GM19372 (cell line): ENCODE data around the gene NOTCH2.
"Not testable (repeated sequence)": the region's sequence is repeated elsewhere in the genome, so short reads cannot be mapped to it uniquely, and the experiment has no call there.

Source experiments
- ATAC-seq: cut with Tn5 transposase; IDR thresholded peaks from one replicate; pipeline ENCODE4 v1.9.1; 2021; ENCODE audit warnings: mild to moderate bottlenecking, low read depth, moderate library complexity; ENCODE audit not compliant: unreplicated experiment

Gene NOTCH2

DNA sequence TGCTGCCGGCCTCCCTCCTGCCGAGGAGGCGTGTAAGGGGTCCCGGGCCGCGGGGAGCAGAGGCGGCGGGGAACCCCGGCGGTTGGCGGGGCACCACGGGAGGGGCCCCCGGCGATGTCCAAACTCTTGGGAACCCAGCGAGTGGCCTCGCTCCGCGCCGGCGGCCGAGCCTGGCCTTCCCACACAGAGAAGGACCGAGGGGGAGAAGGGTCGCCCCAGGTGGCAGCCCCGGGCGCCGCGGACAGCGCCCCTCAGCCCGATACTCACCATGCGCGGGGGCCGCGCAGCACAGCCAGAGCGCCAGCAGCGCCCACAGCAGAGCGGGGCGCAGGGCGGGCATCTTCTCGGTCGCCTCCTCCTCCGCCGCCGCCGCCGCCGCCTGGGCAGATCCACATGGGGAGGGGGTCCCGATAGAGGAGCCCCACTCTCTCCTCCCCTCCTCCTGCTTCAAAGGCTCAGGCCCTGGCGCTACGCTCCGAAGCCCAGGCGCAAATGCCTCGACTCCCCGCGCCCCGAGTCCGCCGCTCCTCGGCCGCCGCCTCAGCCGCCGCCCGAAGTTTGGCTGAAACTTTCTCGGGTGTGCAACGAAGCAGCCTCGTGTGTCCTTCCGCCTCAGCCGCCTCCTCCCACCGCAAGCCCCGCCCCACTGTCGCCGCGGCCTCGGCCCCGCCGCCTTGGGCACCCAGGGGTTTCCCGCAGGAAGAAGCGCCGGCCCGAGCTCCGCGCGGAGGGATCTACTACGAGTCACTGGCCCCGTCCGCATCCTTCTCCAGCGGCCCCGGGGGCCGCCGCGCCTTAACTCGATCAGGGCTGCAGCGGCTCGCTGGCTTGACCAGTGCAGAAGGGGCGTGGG lies at the start of gene NOTCH2:
Gene NOTCH2 (minus strand): TSS at position 596 of the 853 bp plus-strand sequence. CDS start 256 bp downstream, at position 340.
- not testable (repeated sequence) for ATAC-seq

DNA sequence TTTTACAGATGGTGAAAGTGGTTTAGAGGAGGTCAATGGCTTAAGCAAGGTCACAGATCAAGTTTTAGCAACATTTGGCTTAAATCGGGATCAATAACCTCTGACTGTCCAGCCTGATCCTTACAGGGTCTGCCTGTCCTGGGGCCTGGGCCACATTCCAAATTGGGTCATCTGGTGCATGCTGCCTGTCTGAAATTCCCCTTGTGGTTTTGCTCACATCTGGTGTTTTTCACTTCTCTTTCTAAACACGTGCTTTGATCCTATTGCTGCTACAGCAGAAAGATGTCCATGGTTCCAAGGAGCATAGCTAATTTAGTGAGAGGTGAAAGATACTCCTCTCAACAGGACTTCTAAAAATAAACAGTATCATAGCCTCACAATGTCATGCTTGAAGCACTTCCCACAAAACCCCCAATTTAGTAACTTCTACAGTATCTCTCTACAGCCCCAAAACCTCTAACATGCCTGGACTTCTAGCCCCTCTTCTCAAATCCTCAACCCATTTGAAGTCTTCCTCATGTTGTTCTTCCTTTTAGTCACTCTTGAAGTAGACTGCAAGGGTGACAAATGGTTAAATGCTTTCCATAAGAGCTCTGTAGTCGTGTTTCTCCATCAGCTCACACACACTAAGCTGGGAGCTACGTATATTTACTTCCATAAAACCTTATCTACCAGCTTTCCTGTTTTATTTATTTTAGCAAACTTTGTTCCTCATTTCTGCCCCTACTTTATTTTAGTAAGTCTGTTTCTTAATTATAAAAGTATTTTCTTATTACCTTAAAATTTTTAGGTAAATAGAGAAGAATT lies 48.1 kb upstream of the NOTCH2 start:
- peak; percentile 43 for ATAC-seq

- not testable (repeated sequence) for ATAC-seq
These were observed 46.6 kb upstream of the NOTCH2 start for GRCh38 chr1:120116094-120116493.

- not testable (repeated sequence) for ATAC-seq
These were observed 43.7 kb upstream of the NOTCH2 start for GRCh38 chr1:120113134-120113533.

DNA sequence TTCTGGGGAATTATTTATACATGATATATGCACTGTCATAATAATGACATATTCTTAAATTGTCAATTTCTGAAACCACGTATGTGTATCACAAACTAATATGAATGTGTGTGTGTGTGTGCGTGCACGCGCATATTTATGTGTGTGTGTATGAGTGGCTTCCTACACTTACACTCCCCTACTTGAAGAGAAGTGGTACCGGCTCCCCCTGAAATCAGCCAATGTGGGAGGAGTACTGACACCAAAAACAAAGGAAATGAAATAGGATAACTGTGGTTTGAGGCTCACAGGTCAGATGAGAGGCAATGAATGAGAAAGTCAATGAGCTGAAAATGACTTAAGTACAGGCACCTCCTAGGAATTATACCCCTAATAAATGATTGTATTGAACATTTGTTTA lies 42.8 kb upstream of the NOTCH2 start:
- not testable (repeated sequence) for ATAC-seq

GRCh38 chr1:120111771-120112170 lies 42.3 kb upstream of the NOTCH2 start:
- not testable (repeated sequence) for ATAC-seq

DNA sequence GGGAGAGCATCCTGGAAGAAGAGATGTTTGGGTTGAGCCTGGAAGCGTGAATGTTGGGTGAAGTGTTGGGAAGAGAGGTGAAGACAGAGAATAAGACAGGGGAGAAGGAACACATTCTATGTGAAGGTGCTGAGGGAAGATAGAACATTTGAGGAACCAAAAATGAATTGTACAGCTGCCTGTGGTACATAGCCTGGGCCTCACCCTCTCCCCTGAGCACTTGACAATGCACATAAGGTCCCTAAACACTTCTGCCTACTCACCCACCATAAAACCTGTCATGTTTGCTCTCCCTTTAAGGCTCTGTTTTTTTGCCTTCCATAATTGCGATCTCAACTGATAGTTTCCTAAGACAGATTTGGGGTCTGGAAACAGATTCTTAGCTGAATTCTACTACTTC lies 41.5 kb upstream of the NOTCH2 start:
- not testable (repeated sequence) for ATAC-seq

- ATAC-seq: not testable (repeated sequence)
These were observed 40.2 kb upstream of the NOTCH2 start for GRCh38 chr1:120109656-120110055.

- ATAC-seq: not testable (repeated sequence)
These were observed 39.7 kb upstream of the NOTCH2 start for GRCh38 chr1:120109180-120109579.

DNA sequence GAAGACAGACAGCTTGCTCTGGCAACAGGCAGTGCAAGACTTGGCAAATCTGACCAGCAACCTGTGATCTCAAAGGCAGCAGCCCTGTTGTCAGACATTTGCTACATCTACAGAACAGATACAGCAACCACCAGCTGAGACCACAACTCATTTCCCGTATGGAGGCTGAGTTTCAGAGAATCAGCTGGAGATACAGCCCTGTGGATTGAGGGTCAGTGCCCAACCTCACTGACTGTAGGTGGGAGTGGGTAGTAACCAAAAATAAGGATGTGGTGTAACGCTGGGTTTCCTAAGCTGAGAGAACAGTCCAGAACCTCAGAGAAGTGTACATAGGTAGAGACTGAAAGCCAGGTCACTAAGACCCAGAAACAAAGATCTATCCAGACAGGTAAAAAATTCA lies 35.8 kb upstream of the NOTCH2 start:
- ATAC-seq: not testable (repeated sequence)

DNA sequence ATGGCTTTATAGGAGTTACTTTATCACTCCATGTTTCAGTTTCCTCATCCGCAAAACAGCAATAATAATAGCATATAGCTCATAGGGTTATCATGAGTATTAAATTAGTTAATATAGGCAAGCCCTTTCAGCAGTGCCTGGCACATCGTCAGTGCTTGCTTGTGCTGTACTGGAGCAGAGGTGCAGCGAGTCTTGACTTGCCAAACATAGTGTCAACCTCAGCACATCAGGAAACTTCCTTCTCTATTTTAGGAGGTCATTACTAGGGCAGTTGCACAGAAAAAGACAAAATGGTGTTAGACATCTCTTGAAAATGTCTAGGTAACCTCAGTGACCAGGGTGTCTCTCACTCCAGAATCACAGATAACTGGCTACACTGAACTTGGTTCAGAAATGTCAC lies 34.3 kb upstream of the NOTCH2 start:
- ATAC-seq: not testable (repeated sequence)

DNA sequence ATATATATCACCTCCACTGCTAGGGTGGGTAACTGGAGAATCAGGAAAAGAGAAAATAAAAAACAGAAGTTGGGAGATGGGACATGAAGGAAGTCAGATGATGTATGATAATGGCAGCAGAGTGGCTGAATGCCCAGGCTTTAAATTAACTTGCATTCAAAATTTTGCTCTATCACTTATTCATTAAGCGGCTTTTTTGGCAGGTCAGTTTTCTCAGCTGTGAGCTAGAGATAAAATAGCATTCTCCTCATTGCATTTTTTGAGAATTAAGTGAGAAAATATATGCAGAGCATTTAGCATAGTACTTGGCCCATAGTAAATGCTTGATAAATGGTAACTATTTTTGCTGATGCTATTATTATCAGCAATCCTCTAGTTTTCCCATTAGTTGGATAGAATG lies 32.1 kb upstream of the NOTCH2 start:
- ATAC-seq: not testable (repeated sequence)

- not testable (repeated sequence) for ATAC-seq
These were observed 31.1 kb upstream of the NOTCH2 start for GRCh38 chr1:120100590-120100989.

DNA sequence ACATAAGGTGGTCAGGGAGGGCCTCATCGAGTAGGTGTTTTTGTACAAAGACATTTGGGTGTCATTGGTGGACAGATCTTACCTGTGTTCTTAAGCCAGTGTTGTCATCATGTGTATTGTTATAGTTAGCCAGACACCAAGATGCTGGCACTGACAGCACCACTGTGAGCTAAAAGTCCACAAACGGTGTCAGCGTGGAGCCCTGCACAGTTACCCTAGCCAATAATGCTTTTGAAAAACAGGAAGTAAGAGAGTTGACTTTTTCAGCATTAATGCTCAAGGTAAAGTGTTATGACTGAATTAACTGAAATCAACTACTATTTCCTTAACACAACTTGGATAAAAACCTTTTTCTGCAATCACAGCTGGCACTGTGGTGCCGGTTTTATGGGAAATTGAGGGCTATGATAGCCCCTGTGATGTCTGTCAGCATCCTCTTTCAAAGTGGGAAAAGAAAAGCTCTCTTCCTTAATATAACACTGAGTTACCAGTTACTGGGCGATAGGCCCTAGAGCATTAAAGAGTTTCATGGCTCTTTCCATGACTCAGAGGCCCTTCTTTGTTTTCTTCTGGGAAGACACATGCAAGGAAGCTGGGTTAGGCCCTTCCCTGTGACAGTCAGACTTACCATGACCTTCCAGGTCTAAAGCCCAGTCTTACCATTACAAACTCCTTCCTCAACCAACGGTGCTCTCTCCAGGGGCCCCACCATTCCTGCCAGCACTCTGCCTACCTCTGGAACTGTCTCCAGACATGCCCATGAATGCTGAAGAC lies 29.7 kb upstream of the NOTCH2 start:
- not testable (repeated sequence) for ATAC-seq

DNA sequence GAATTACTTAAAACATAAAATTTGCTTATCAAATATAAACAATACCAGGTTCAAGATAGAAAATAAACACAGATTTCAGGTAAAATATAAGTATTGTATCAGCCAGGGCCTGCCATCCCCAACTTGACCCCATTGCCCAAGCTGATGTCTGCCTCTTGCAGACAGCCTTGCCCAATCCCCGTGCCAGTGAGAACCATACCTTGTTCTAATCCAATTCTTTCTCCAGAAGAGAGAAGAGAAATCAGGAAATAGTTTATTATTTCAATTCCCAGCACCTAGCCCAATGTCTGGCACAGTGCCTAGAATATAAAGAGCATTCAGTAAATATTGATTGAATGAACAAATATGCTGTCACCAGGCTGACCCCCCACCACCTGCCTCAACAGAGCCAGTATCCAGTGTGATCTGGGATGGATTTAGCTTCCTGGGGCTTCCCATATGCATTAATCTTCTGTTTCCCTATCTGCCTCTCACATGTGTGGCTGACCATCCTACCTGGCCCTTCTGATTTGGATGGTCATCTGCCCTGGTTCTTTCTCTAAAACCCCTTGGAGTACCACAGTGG lies 27.6 kb upstream of the NOTCH2 start:
- ATAC-seq: not testable (repeated sequence)

DNA sequence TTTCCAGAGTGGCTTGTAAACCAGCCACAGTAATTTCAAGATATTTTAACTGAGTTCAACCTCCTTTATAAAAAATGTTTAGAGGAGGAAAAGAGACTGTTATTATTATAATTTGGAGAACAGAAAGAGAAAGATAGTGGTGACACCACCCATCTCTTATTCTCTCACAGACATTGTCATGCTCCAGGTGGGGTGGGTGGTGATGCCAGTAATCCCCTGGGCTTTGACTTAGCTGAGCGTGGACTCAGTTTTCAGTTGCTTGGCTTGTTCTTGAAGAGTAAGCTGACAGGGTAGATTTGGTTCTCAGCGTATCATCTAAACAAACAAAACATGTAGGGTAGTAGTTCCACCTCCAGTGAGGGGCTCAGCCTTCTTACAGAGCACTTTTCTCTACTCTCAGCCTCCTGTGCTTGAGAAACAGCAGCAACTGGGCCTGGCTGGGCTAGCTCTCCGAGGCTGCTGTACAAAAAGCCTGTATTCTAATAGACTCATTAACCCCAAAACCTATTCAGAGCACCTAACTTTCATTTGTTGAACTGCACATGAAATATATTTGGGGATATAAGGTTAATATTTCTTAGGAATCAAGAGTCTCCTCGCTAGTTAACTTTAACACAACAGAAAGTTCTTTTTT lies 24.2 kb upstream of the NOTCH2 start:
- ATAC-seq: not testable (repeated sequence)

- ATAC-seq: not testable (repeated sequence)
These were observed 23.1 kb upstream of the NOTCH2 start for GRCh38 chr1:120092232-120093218.

DNA sequence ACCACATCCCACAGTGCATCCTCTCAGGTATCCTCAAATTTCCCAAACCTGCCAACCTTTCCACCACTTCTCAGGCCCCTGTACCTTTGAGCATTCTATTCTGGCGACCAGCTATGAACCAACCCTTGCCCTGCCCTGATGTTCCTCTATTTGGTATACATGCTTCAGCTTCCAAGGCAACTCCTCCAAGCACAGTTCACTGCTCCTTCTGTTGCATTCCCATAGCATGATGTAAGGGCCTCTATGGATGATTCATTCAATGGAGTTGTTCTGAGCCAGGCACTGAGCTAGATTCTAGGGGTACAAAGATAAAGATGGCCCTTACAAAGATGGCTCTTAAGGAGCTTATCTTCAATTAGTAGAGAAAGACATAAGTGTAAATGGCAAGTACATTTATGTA lies 21.4 kb upstream of the NOTCH2 start:
- not testable (repeated sequence) for ATAC-seq
